ENCODE measurements around the gene KRCC1. TPM values are rescaled to one million over a fixed set of nuclear protein-coding genes. Genes with fewer than 3 reads are reported as not detected.
A peak's percentile ranks its signal among the peaks of the same experiment; 100 is the strongest.

The KRCC1 gene
- total and polyA plus RNA-seq, 8 donors: 7.0 to 48.0 (median 25.9) TPM

GRCh38 chr2:88058191-88058590, 2.6 kb upstream of the KRCC1 start:
- Histone ChIP-seq H3K4me3 (no peak overlapping the region), H3K36me3 (no peaks in the 10 kb centered on the region), H3K27me3 (no peaks in the 10 kb centered on the region), H3K9me3 (no peaks in the 10 kb centered on the region), H3K27ac (no peak overlapping the region), H3K4me1 (peaks cover 11 to 33% (median 20%) of the 10 kb centered on the region in 4 donors)
- DNase-seq: no peak
- WGBS, 5 donors: 90 to 95% (median 91%) methylated on average over 5 of the region's 5 CpGs
- TF ChIP-seq EP300 (IDR thresholded peaks at IDR 0.05) (no peak), CTCF (IDR thresholded peaks at IDR 0.05) (no peak), POLR2AphosphoS5 (IDR thresholded peaks at IDR 0.05) (no peak), POLR2A (IDR thresholded peaks at IDR 0.05) (no peak)
- intact Hi-C loops (cut with DNase I; ENCODE audit: low total_unique reads): loop anchor here (5.0 kb wide), 1 partner anchor 119 kb away; no protein-coding TSS in a partner anchor

- H3K27ac ChIP-seq: no peak overlapping the region
- no peaks in the 10 kb centered on the region for H3K36me3 ChIP-seq
- H3K27me3 ChIP-seq: no peaks in the 10 kb centered on the region
- H3K4me1 ChIP-seq: peaks cover 11 to 41% (median 27%) of the 10 kb centered on the region in 4 donors
- H3K4me3 ChIP-seq: no peak overlapping the region
- no peak for DNase-seq
- H3K9me3 ChIP-seq: no peaks in the 10 kb centered on the region
- 60 to 64% (median 61%) methylated on average over 4 of the region's 4 CpGs for WGBS, 5 donors
- TF ChIP-seq POLR2A (IDR thresholded peaks at IDR 0.05) (no peak), POLR2AphosphoS5 (IDR thresholded peaks at IDR 0.05) (no peak)
- intact Hi-C loops (cut with DNase I; ENCODE audit: low total_unique reads): loop anchor here (5.0 kb wide), 1 partner anchor 120 kb away; no protein-coding TSS in a partner anchor
Measured at GRCh38 chr2:88057437-88057844, 1.9 kb upstream of the KRCC1 start.

GRCh38 chr2:88054782-88055370, 707 bp downstream of the KRCC1 start:
- no peaks in the 10 kb centered on the region for H3K36me3 ChIP-seq
- intact Hi-C loops (cut with DNase I; ENCODE audit: low total_unique reads): loop anchor here (5.0 kb wide), 1 partner anchor 122 kb away; no protein-coding TSS in a partner anchor

GRCh38 chr2:88053934-88054781, 1.4 kb downstream of the KRCC1 start:
- intact Hi-C loops (cut with DNase I; ENCODE audit: low total_unique reads): no loop called here
- Histone ChIP-seq H3K27ac (peak overlapping the region; percentile 94 to 100 (median 98)), H3K9me3 (no peaks in the 10 kb centered on the region), H3K36me3 (peaks cover 0 to 3% (median 0%) of the 10 kb centered on the region in 4 donors), H3K27me3 (no peaks in the 10 kb centered on the region), H3K4me3 (peak overlapping the region; percentile 65 to 94 (median 82)), H3K4me1 (peaks cover 17 to 59% (median 33%) of the 10 kb centered on the region in 4 donors)
- DNase-seq: no peak
- 26 to 45% (median 35%) methylated on average over 10 of the region's 10 CpGs for WGBS, 5 donors
- no peak for TF ChIP-seq EP300 (IDR thresholded peaks at IDR 0.05)
- no peak for TF ChIP-seq CTCF (IDR thresholded peaks at IDR 0.05)
- no peak for TF ChIP-seq POLR2AphosphoS5 (IDR thresholded peaks at IDR 0.05)
- no peak for TF ChIP-seq POLR2A (IDR thresholded peaks at IDR 0.05)

More at GRCh38 chr2:88054782-88055370, 707 bp downstream of the KRCC1 start:
- Histone ChIP-seq H3K9me3 (no peaks in the 10 kb centered on the region), H3K27me3 (no peaks in the 10 kb centered on the region), H3K4me1 (peaks cover 17 to 54% (median 33%) of the 10 kb centered on the region in 4 donors), H3K4me3 (peak overlapping the region; percentile 65 to 94 (median 82)), H3K27ac (peak overlapping the region; percentile 94 to 100 (median 98))
- 11 to 28% (median 17%) methylated on average over 25 of the region's 25 CpGs for WGBS, 5 donors
- TF ChIP-seq CTCF (IDR thresholded peaks at IDR 0.05) (no peak), POLR2AphosphoS5 (IDR thresholded peaks at IDR 0.05) (no peak), EP300 (IDR thresholded peaks at IDR 0.05) (no peak), POLR2A (IDR thresholded peaks at IDR 0.05) (no peak)
- DNase-seq: peak in 1 of 2 donors; percentile 26

Measured in stomach (tissue), 9 donors.